D341Med (cell line): ENCODE results near the gene CCDC18.

Experiments used
- DNase-seq: peaks from one replicate; pipeline ENCODE4 v3.0.0; 2012; ENCODE audit warnings: low spot score

CCDC18 gene

DNA sequence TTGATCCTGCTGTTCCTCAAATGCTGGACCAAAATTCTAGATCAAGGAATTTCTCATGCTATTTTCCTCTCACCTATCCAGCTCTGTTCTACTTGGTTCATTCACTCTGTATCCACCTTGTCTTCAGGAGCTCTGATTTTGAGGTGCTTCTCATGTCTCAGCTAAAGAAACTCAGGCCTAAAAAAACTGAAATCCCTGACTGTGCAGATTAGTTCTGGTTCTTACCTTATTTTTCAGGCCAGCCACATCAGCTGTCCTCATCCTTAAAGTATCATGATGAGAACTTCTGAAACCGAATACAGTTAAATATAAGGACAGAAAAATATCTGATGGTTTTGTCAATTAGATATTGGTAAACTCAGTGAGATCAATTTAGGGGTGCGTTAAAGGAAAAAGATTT is 137.4 kb downstream of the CCDC18 start:
- DNase-seq: no peak

- no peak for DNase-seq
Measured at GRCh38 chr1:93321720-93322119, 141.2 kb downstream of the CCDC18 start.

- no peak for DNase-seq
Measured at GRCh38 chr1:93322349-93322748, 141.8 kb downstream of the CCDC18 start.

DNA sequence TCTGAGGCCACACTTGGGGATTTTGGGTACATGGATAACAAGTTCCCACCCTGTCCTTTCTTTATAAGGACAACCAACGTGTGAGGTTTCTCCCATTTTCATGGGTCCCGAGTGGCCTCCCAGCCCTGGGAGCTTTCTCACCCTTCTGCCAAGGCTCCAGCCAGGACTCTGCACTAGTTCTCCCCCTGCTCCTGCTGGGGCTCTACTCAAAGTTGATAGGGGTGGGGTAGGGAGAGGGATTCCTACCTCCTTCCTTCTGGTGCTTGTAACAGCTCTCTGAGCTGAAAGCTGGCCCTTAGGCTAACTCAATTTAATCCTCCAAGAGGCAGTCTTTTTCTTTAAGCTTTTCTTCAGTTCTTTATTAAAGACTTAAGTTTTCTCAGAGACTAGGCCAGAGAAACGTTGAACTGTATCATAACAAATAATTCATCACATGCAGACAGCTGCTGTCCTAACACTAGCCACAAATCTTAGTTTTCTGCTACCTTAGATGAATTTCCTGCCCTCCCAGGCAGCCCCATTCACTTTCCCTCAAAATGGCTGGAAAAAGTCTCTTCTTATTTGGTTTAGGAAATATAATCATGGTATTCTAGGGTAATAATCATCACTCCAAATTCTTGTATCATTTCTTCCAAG is 142.8 kb downstream of the CCDC18 start:
- no peak for DNase-seq

DNA sequence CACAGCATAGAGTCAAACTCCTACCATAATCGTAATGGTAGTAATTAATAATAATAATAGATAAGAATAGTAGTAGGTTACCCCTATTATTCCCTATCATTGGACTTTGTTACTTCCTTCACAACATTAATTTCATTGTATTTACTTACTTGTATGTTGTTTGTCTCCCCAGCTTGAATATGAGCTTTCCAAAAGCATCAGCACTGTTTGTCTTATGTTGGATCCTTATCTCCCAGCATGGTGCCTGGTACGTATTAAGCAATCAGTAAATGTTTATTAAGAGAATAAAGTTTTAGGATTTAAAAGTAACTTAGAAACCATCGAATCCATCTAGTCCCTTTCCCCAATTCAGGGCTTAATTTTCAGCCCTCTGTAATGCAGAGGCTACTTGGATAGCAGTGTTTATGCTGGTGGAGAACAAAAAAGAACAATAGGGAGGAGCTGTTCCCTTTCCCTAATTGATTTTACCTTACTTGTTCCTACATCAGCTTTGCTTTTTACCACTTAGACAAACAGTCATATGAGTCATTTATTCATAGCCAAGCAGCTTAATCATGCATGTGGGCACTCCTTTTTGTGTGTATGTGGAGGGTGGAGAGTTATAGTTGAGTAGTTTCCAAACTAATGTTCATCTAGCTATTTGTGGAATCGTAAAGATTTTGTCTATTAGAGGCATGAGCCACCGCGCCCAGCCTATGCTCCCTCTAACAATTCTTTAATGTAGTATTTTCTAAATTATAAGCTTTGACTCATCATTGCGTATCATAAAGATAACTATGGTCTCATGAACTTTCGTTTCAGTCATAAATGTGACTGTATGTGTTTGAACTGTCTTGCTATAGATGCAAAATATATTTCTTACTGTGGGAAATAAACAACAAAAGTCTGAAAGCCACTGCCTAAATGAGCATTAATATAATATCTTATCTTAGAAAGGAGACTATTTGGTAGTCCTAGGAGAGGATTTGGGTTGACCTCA is 144.3 kb downstream of the CCDC18 start:
- no peak for DNase-seq
